ENCODE data around the gene RGS7. TPM values are rescaled to one million over a fixed set of nuclear protein-coding genes. Genes with fewer than 3 reads are reported as not detected.

RGS7 gene
- total and polyA plus RNA-seq, 7 experiments from 2014 or later = not detected

DNA sequence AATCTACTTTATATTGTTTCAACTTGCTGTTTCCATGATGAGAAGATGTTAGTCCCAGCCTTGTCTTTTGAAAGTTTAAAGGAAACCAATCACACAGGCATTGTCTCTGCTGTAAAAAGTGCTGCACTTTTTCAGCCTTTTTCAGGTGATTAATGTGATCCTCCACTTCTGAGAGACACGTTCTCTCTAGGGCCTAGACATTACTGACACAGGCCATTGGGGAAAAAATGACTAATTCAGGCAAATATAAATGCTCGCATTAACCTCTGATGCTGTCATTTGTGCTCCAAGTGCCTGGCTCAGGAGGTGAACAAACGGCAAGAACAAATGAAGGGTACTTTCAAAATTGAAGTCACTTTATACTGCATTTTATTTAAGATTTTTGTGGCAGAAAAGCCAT is 32.4 kb upstream of the RGS7 start:
- H3K4me1 Mint-ChIP-seq = peaks cover 0 to 1% (median 0%) of the 10 kb centered on the region in 7 donors
- Histone ChIP-seq H3K36me3 (ENCODE audit: control insufficient read depth in 2 of 3, insufficient read depth in 3 of 3, low read length in 3 of 3) (no peaks in the 10 kb centered on the region), H3K27me3 (ENCODE audit: control insufficient read depth in 2 of 2, insufficient read depth in 2 of 2, low read length in 2 of 2) (no peaks in the 10 kb centered on the region), H3K4me1 (ENCODE audit: control insufficient read depth in 2 of 2, insufficient read depth in 2 of 2, low read length in 2 of 2) (no peaks in the 10 kb centered on the region), H3K9me3 (ENCODE audit: control insufficient read depth in 2 of 3, low read length in 3 of 3) (no peaks in the 10 kb centered on the region), H3K4me3 (ENCODE audit: low read length) (no peak overlapping the region), H3K27ac (ENCODE audit: low read depth, low read length) (no peak overlapping the region)
- ChIA-PET CTCF (no interaction called here), POLR2A (interaction anchor here (0.6 kb wide), 1 partner anchor 21 kb away, joined by 3 read pairs; no protein-coding TSS in a partner anchor)
- peaks cover 0 to 17% (median 7%) of the 10 kb centered on the region in 5 donors for H3K27me3 Mint-ChIP-seq
- peaks cover 0 to 5% (median 0%) of the 10 kb centered on the region in 11 donors for H3K9me3 Mint-ChIP-seq
- H3K4me3 Mint-ChIP-seq = no peak overlapping the region
- H3K27ac Mint-ChIP-seq = no peak overlapping the region
- ATAC-seq (no peak), DNase-seq (no peak)
- H3K36me3 Mint-ChIP-seq = no peaks in the 10 kb centered on the region
- intact Hi-C loops (cut with micrococcal nuclease) = no loop called here

DNA sequence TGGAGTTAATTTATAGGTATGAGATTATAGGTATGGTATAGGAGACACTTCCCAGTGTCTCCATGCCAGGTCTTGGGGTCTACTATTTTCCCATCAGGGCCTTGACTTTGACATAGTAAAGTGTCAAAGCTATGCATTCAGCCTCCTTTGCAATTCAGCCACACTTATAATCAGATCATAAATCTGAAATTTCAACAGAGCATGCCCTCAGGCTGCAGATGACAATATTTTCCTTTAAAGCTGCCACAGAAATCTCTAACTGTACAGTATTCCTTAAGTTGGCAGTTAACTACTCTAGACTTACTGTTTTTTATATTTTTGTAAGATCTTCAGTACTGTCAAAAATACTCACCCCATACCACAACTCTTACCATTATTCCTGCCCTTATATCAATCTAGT is 30.2 kb upstream of the RGS7 start:
- H3K36me3 ChIP-seq (ENCODE audit: control insufficient read depth in 2 of 3, insufficient read depth in 3 of 3, low read length in 3 of 3) = no peaks in the 10 kb centered on the region
- ATAC-seq = no peak
- no peak overlapping the region for H3K4me3 ChIP-seq (ENCODE audit: low read length)
- ChIA-PET CTCF (no interaction called here), POLR2A (no interaction called here)
- Mint-ChIP-seq H3K9me3 (peaks cover 0 to 5% (median under 1%) of the 10 kb centered on the region in 11 donors), H3K36me3 (no peaks in the 10 kb centered on the region), H3K27ac (no peak overlapping the region), H3K4me3 (no peak overlapping the region), H3K27me3 (peaks cover 0 to 6% (median 5%) of the 10 kb centered on the region in 5 donors), H3K4me1 (peaks cover 0 to 1% (median 0%) of the 10 kb centered on the region in 7 donors)
- H3K27me3 ChIP-seq (ENCODE audit: control insufficient read depth in 2 of 2, insufficient read depth in 2 of 2, low read length in 2 of 2) = no peaks in the 10 kb centered on the region
- DNase-seq = no peak
- intact Hi-C loops (cut with micrococcal nuclease) = no loop called here
- H3K27ac ChIP-seq (ENCODE audit: low read depth, low read length) = no peak overlapping the region
- H3K4me1 ChIP-seq (ENCODE audit: control insufficient read depth in 2 of 2, insufficient read depth in 2 of 2, low read length in 2 of 2) = no peaks in the 10 kb centered on the region
- no peaks in the 10 kb centered on the region for H3K9me3 ChIP-seq (ENCODE audit: control insufficient read depth in 2 of 3, low read length in 3 of 3)

GRCh38 chr1:241376701-241377100 is 19.7 kb upstream of the RGS7 start:
- Mint-ChIP-seq H3K9me3 (peaks cover 0 to 18% (median 9%) of the 10 kb centered on the region in 11 donors), H3K4me1 (no peaks in the 10 kb centered on the region), H3K4me3 (no peak overlapping the region), H3K27me3 (peaks cover 0 to 10% (median 0%) of the 10 kb centered on the region in 5 donors), H3K36me3 (no peaks in the 10 kb centered on the region), H3K27ac (no peak overlapping the region)
- ATAC-seq (no peak), DNase-seq (no peak)
- CTCF ChIA-PET = no interaction called here
- POLR2A ChIA-PET = no interaction called here
- H3K27me3 ChIP-seq (ENCODE audit: control insufficient read depth in 2 of 2, insufficient read depth in 2 of 2, low read length in 2 of 2) = no peaks in the 10 kb centered on the region
- H3K27ac ChIP-seq (ENCODE audit: low read depth, low read length) = no peak overlapping the region
- no peaks in the 10 kb centered on the region for H3K4me1 ChIP-seq (ENCODE audit: control insufficient read depth in 2 of 2, insufficient read depth in 2 of 2, low read length in 2 of 2)
- H3K9me3 ChIP-seq (ENCODE audit: control insufficient read depth in 2 of 3, low read length in 3 of 3) = peaks cover 0 to 4% (median 0%) of the 10 kb centered on the region in 3 experiments
- no peak overlapping the region for H3K4me3 ChIP-seq (ENCODE audit: low read length)
- no peaks in the 10 kb centered on the region for H3K36me3 ChIP-seq (ENCODE audit: control insufficient read depth in 2 of 3, insufficient read depth in 3 of 3, low read length in 3 of 3)
- intact Hi-C loops (cut with micrococcal nuclease) = no loop called here

DNA sequence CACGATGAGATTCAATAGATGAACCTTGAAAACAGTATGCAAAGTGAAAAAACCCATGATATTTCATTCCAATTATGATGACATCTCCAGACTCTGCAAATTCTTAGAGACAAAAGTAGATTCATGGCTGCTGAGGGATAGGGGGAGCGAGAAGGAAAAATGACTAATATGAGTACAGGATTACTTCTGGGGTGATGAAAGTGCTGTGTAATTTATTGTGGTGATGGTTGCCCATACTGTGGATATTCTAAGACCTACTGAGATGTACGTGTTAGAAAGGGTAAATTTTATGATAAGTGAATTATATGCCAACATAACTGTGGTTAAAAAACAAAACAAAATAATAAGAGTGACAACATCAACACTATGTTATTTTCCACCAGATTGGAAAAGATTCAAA is 18.9 kb upstream of the RGS7 start:
- H3K36me3 ChIP-seq (ENCODE audit: control insufficient read depth in 2 of 3, insufficient read depth in 3 of 3, low read length in 3 of 3) = no peaks in the 10 kb centered on the region
- H3K9me3 ChIP-seq (ENCODE audit: control insufficient read depth in 2 of 3, low read length in 3 of 3) = peaks cover 0 to 4% (median 0%) of the 10 kb centered on the region in 3 experiments
- POLR2A ChIA-PET = no interaction called here
- H3K27me3 ChIP-seq (ENCODE audit: control insufficient read depth in 2 of 2, insufficient read depth in 2 of 2, low read length in 2 of 2) = no peaks in the 10 kb centered on the region
- no peaks in the 10 kb centered on the region for H3K4me1 Mint-ChIP-seq
- no peak overlapping the region for H3K4me3 ChIP-seq (ENCODE audit: low read length)
- DNase-seq = no peak
- no peaks in the 10 kb centered on the region for H3K36me3 Mint-ChIP-seq
- no peaks in the 10 kb centered on the region for H3K4me1 ChIP-seq (ENCODE audit: control insufficient read depth in 2 of 2, insufficient read depth in 2 of 2, low read length in 2 of 2)
- peaks cover 0 to 12% (median 0%) of the 10 kb centered on the region in 5 donors for H3K27me3 Mint-ChIP-seq
- no peak for ATAC-seq
- CTCF ChIA-PET = no interaction called here
- H3K9me3 Mint-ChIP-seq = peaks cover 0 to 10% (median 5%) of the 10 kb centered on the region in 11 donors
- no peak overlapping the region for H3K4me3 Mint-ChIP-seq
- no peak overlapping the region for H3K27ac Mint-ChIP-seq
- intact Hi-C loops (cut with micrococcal nuclease) = no loop called here
- no peak overlapping the region for H3K27ac ChIP-seq (ENCODE audit: low read depth, low read length)

DNA sequence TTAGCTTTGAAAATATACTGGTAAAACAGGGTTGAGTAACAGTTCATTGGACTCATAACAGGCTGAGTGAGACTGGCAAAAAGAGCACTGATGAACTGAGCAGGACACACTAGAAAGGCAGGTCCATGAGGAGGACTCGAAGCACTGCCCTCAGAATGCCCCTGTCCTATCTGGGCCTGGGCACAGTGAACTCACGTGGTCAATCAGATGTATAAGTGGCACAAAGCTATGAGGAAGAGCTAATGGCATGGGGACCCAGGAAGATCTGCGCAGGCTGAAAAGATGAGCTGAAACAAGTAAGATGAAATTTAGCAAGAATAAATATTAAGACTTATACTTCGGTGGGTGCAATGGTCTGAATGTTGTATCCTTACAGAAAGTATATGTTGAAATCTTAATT is 9.2 kb upstream of the RGS7 start:
- Mint-ChIP-seq H3K27me3 (peaks cover 0 to 37% (median 12%) of the 10 kb centered on the region in 5 donors), H3K9me3 (peaks cover 2 to 11% (median 5%) of the 10 kb centered on the region in 11 donors), H3K4me3 (no peak overlapping the region), H3K27ac (no peak overlapping the region), H3K4me1 (peaks cover 0 to 1% (median 0%) of the 10 kb centered on the region in 7 donors), H3K36me3 (no peaks in the 10 kb centered on the region)
- no peak for ATAC-seq
- H3K27me3 ChIP-seq (ENCODE audit: control insufficient read depth in 2 of 2, insufficient read depth in 2 of 2, low read length in 2 of 2) = no peaks in the 10 kb centered on the region
- no peaks in the 10 kb centered on the region for H3K4me1 ChIP-seq (ENCODE audit: control insufficient read depth in 2 of 2, insufficient read depth in 2 of 2, low read length in 2 of 2)
- ChIA-PET CTCF (no interaction called here), POLR2A (no interaction called here)
- no peak overlapping the region for H3K27ac ChIP-seq (ENCODE audit: low read depth, low read length)
- no peaks in the 10 kb centered on the region for H3K36me3 ChIP-seq (ENCODE audit: control insufficient read depth in 2 of 3, insufficient read depth in 3 of 3, low read length in 3 of 3)
- DNase-seq = no peak
- no peak overlapping the region for H3K4me3 ChIP-seq (ENCODE audit: low read length)
- no peaks in the 10 kb centered on the region for H3K9me3 ChIP-seq (ENCODE audit: control insufficient read depth in 2 of 3, low read length in 3 of 3)
- intact Hi-C loops (cut with micrococcal nuclease) = no loop called here

- H3K4me3 ChIP-seq (ENCODE audit: low read length) = no peak overlapping the region
- Mint-ChIP-seq H3K27ac (no peak overlapping the region), H3K9me3 (peaks cover 2 to 12% (median 5%) of the 10 kb centered on the region in 11 donors), H3K27me3 (peaks cover 18 to 62% (median 40%) of the 10 kb centered on the region in 5 donors), H3K36me3 (no peaks in the 10 kb centered on the region), H3K4me3 (no peak overlapping the region), H3K4me1 (peaks cover 0 to 9% (median 1%) of the 10 kb centered on the region in 7 donors)
- ChIA-PET CTCF (no interaction called here), POLR2A (no interaction called here)
- H3K36me3 ChIP-seq (ENCODE audit: control insufficient read depth in 2 of 3, insufficient read depth in 3 of 3, low read length in 3 of 3) = no peaks in the 10 kb centered on the region
- H3K27me3 ChIP-seq (ENCODE audit: control insufficient read depth in 2 of 2, insufficient read depth in 2 of 2, low read length in 2 of 2) = no peaks in the 10 kb centered on the region
- no peaks in the 10 kb centered on the region for H3K9me3 ChIP-seq (ENCODE audit: control insufficient read depth in 2 of 3, low read length in 3 of 3)
- no peak overlapping the region for H3K27ac ChIP-seq (ENCODE audit: low read depth, low read length)
- ATAC-seq (no peak), DNase-seq (no peak)
- intact Hi-C loops (cut with micrococcal nuclease) = no loop called here
- no peaks in the 10 kb centered on the region for H3K4me1 ChIP-seq (ENCODE audit: control insufficient read depth in 2 of 2, insufficient read depth in 2 of 2, low read length in 2 of 2)
These were observed 5.3 kb upstream of the RGS7 start for GRCh38 chr1:241362350-241362749.

Data from naive thymus-derived CD4-positive, alpha-beta T cell (primary cell).